Mesenteric fat pad (tissue), 1 donor: Measurements from ENCODE around the gene RBP5. TPM values are rescaled to one million over a fixed set of nuclear protein-coding genes. Genes with fewer than 3 reads are reported as not detected.

Experiments used
- DNase-seq: peaks from one replicate; pipeline ENCODE4 v3.0.0-alpha.2; 2020; ENCODE audit warnings: low spot score
- total RNA-seq: library from RNA; stranded (reverse); fragmentation: NEBNext Ultra II Directional; extraction: Animal tissue kit (Norgen Biotek cat#: 25700); gene quantifications from one replicate; pipeline ENCODE4 v1.2.1, GENCODE V29; 2021
- donor health status: DM: yes; HTN: yes; CAD: no.

Gene RBP5
- total RNA-seq, 1 donor from 2014 or later = 1.1 TPM

DNA sequence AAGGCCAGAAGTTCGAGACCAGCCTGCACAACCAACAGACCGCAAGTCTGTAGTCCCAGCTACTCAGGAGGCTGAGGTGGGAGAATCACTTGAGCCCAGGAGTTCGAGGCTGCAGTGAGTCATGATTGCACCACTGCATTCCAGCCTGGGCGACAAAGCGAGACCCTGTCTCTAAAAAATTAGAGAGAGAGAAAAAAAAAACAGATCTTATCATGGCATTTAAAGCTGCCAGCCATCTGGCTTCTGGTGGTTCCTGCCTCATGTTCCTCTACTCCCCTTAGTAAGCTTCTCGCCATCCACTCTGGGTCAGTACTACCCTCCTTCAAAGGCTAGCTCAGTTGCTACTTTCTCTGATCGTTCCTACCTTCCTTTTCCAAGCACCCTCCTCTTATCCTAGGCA, 17.5 kb upstream of the RBP5 start:
- peak; percentile 37 for DNase-seq

DNA sequence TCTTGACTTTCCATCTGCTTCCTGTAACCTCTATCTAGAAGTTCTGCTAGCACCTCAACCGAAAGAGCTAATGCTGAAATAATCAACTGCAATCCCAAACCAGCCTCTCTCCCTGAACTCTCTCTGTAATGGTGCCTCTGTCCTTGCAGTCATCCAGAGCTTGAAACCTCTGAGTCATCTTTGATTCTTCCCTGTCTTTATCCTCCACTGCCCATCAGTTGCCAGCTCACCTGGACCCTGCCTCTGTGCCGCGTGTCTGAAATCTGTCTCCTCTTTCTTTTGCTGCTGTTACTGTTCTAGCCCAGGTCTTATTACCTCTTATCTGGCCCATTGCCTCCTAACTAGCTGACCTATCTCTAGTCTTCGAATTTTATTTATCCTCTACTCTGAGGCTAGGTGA, 17.0 kb upstream of the RBP5 start:
- DNase-seq = peak; percentile 11

DNA sequence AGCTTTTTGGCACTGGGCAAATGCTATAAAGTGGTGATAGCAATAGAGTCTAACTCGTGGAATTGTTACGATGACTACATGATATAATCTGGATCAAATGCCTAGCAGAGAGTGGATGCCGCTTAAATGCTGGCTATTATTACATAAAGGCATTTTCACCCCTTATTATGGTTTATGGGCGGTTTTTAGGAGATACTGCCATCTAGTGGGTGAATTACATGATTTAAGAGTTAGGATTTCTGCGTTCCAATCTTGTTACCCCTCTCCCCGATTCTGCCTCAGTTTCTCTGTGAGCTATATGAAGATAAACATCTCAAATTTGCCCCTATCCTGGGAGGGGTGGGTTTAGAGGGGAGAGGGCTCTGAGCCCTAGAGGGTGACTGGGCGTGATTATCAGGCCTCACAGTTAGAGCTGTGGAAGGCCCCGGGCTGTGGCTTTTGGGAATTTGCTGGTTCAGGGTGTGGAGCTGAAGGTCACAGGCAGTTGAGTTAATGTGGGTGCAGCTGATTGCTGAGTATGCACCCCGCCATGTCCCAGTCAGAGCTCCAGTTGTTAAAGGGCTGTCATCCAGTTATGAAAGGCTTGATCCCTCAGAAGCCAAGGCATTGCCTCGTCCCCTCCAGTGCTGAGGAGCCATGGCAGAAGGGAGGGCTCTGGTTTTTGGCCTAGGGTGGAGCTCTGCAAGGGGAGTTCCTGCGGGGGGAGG, 15.9 kb upstream of the RBP5 start:
- DNase-seq = peak; percentile 30

DNA sequence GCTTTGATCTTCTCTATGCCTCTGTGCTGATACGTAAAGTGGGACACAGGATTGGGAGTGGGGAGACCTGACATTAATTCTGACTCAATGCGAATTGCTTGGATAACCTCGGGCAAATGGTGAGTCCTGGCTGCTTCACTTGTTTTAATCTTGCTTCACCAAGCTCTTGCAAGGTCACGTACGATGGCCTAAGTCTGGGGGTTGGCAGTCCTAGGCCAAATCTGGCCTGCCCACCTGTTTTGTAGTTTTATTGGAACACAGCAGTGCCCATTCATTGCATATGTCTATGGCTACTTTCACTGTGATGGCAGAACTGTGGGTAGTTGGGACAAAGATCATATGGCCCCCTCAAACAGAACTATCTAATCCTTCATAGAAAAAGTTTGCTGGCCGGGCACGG, 14.9 kb upstream of the RBP5 start:
- no peak for DNase-seq

DNA sequence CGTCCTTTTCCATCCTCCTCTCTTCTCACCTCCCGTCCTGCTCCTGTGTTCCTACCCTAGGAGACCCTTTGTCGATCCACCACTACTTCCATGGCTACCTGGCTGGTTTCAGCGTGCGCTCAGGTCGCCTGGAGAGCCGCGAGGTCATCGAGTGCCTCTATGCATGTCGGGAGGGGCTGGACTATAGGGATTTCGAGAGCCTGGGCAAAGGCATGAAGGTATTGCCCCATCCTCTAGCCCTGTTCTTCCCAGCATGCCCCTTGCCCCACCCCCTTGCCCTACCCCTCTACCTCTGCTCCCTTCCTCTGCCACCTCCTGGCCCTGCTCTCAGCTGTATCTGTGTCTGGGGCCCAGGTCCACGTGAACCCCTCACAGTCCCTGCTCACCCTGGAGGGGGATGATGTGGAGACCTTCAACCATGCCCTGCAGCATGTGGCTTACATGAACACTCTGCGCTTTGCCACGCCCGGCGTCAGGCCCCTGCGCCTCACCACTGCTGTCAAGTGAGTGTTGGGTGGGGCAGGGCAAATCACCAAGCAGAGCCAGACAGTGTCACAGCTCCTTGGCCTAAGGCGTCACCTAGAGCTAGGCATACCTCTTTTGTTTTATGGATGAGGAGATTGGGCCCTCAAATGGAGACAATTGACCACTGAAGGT, 14.2 kb upstream of the RBP5 start:
- DNase-seq = no peak

DNA sequence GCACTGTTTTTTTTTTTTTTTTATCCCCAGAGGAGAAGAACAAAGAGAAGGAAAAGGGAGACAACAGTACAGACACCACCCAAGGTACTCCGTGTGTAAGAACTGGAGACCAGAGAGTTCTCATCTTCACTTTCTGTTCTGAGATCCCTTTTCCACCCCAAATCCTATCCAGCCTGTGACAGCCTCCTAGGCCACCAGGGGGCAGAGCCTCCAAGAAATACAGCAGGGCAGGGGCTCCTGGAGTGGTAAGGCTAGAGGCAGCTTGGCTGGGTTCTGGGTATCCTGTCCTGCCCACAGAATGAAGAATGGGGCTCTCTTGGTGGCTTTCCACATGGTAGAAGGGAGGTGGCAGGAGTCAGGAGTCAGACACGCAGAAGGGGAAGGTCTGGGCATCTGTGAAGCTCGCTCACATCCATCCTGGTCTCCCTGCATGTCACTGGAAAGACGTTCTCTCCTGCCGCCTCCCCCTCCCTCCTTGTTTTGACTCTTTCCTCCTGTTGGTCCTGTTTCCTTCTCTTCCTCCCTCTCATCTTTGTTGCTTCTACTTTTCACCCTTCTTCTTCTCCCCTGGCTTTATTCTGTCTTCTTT, 13.5 kb upstream of the RBP5 start:
- DNase-seq = no peak

GRCh38 chr12:7141351-7142005, 12.8 kb upstream of the RBP5 start:
- no peak for DNase-seq

DNA sequence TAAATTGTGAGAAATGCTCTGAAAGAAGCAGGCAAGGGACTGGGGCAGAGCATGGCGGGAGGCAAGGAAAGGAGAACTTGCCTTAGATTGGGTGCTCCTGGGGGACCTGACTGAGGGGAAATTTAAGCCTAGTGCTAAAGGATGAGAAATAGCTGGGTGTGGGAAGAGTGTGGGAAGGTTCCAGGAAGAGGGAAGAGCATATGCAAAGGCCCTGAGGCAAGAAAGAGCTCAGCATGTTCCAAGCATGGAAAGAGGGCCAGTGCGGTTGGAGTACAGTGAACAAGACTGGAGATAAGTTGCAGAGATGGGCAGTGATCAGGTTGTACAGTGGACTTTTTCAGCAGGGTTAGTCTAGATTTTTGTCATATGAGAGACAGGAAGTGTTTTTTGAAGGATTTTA, 10.5 kb upstream of the RBP5 start:
- no peak for DNase-seq

DNA sequence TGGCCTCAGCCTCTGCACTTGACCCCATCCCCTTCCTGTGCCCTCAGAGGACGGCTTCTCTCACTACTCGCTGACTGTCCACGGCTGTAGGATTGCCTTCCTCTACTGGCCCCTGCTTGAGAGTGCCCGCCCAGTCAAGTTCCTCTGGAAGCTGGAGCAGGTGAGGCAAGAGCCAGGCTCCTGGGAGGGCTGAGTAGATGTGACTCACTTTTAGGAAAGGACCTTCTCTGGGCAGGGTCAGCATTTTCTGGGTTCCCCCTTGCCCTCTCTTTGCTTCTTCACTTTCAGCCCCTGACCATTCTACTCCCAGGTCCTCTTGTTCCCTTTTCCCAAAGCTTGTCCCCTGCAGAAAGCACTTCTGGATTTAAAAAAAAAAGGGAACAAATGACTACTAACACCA, 9.2 kb upstream of the RBP5 start:
- DNase-seq = no peak

GRCh38 chr12:7136676-7137075, 8.0 kb upstream of the RBP5 start:
- DNase-seq = no peak

DNA sequence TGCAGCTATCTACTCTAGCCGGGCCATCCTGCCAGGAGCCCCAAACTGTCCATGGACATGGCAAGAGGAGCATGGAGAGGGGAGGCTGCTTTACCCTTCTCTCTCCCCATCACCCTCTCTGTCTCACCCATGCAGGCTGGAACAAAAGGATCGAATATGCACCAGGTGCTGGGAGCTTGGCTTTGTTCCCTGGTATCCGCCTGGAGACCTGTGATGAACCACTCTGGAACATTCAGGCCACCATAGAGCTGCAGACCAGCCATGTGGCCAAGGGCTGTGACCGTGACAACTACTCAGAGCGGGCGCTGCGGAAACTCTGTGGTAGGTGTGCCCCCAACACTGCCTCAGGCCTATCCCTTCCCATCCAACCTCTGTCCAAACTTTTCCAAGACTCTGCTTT, 7.4 kb upstream of the RBP5 start:
- DNase-seq = no peak

DNA sequence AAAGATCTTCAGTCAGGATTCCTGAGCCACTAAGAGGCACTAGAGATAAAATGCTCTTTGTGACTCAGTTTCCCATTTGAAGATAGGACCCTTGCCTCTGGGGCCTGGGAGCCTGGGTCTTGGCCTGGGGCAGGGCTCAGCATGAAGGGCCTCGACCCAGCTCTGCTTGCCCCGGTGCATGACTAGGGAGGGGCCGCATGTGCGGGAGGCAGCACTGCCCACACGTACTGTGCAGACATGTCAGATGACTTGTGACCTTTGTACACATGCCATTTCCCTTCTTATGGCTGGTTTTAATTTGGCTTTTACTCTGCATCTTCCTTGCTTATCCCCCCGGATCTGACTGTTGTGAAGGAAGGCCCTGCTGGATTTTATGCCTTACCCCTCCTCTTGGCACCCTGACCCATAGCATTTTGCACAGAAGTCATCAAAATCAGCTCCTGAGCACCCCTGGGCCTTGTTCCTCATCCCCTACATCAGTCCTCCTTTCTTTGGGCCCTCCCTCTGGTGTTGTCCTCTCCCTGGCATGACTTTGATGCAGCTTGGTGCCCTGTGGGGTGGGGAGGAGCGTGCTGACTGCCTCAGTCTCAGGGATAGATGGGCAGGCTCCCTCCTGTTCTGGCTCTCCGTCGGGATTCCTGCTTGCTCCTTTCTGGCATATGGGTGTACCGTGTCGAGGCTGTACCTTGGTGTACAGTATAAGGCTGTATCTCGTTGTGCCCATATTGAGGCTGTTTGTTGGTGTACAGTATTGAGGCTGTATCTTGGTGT, 5.9 kb upstream of the RBP5 start:
- DNase-seq = no peak

DNA sequence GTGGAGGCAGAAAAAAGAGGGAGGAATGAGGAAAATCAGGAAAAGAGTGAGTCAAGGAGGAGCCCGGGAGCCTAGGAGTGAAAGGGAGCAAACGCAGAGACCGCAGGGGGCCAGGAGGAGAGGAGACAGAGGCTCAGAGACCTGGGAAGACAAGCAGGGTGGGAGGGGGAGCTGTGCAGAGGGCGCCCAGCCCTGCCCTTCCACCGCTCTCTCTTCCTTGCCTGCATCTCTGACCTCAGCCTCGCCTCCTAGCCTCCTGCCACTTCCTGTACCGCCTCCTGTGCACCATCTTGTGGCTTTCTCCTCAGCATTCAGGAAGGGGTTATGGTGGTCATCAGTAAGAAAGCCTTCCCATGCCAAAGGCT, 2.8 kb upstream of the RBP5 start:
- no peak for DNase-seq

DNA sequence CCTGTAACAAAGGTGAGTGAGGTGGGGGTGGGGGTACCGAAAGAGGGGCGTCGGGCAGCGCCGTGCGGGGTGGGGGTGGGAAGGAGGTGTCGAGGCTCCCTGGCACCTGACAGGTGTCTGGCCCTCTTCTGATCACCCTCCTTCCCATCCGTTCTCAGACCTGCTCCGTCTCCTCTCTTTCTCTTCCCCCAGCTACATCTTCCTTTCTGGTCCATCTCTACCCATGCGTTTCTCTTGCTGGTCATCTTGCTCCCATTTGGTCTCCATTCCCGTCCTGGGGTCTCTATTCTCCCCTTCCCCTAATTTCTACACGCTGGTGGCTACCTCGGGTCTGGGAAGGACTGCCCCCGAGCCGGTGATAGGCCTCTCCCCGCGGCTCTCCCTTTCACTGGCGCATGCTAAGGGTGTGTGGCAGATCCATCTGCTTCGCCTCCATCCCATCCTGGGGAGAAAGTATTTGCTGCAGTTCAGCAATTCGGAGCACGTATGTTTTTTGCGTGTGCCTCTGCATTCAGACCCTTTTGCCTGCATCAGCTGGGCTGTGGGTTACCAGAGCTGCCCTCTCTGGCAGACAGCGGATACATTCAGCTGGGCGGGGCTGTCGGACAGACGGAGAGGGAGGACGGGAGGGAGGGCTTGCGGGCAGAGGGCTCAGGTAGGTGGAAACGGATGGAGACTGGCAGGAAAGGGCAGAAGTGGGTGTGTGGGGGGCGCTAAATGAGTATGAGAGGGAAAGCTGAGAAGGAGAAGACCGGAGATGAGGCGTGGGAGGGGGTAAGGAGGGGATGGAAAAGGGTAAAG, 2.2 kb upstream of the RBP5 start:
- DNase-seq = no peak

GRCh38 chr12:7129872-7130691, 1.4 kb upstream of the RBP5 start, which contains the start of gene CLSTN3:
TSS of gene CLSTN3 (plus strand) at chr12:7130371. CDS start at chr12:7130649, 278 bp downstream.
- DNase-seq = peak; percentile 93

DNA sequence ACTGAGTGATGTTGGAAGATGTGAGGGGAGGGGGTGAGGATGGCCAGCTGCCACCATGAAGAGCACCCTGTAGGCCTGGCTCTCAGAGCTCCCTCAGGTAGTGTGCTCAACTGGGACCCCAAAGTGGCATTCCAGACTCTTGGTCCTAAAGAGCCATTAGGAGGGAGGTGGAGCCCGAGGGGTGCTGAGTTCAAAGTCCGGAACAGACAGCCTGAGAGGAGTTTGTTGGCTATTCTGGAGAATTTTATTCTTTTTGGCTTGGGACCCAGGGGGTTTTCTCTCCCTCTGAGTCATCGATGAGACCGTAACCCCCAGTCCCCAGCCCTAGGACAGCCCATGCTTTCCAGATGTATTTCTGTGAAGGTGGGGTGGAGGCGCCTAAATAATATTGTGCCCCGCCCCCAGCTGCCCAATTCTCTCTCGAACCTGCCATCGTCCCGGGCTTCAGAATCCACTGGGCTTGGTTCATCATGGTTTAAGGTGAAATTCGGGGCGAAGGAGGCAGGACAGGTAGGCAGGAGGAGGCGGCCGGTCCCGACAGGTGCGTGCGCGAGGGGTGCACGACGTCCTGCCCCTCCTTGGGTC, 690 bp upstream of the RBP5 start:
- DNase-seq = no peak

DNA sequence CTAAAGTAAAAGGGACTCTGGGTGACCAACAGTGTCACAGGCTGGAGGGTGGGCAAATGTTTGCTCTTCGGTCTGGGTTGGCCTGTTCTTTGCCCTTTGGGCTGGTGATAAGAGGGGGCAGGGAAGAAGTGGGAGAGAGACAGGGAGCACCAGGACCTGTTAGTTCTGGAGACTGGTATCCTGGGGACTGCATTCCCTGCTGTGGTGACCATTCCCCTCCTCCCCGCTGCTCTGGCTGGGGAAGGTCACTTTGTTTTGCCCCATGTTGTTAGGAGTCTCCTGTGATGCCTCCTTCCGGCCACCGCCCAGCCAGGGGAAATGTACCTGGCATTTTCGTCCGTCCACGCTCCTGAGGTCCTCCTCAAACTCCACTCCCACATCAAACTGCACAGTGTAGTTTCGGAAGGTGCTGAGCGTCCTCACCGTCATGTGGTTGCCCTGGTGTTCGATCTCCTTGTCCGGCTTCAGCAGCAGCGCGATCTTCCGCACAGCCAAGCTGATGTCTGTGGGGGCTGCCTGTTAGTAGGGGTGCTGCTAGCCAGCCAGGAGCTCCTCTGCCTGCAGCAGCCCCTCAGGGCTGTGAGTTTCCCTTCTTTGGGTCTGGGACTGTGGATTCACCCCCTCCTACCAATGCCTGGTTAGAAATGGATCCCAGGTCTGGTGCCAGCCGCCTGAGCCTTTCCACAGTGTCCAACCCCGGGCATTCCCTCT, 618 bp downstream of the RBP5 start:
- peak; percentile 51 for DNase-seq

DNA sequence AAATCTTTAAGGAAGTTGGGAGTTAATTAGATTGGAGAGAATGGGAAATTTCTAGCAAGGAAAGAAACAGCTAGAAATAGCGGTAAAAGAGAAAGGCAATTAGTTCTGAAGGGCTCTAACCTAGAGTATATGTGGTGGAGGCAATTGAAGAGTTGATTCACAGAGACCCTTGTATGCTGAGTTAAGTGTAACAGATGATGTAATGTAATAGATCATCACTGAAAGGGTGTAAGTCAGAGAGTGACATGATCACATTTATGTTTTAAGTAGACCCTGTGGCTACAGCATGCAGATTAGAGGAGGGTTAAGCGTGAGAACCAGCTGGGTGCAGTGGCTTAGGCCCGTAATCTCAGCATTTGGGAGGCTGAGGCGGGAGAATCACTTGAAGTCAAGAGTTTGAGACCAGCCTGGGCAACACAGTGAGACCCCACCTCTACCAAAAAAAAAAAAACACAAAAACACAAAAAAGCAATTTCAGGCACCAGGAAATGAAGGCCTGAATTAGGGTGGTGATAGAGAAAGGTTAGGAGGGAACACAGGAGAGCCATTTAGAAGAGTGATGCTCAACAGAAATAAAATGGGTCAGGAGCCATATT, 3.0 kb downstream of the RBP5 start:
- DNase-seq = no peak
